ENCODE results near the gene C17orf100.
A peak's percentile ranks its signal among the peaks of the same experiment; 100 is the strongest.

Gene C17orf100

DNA sequence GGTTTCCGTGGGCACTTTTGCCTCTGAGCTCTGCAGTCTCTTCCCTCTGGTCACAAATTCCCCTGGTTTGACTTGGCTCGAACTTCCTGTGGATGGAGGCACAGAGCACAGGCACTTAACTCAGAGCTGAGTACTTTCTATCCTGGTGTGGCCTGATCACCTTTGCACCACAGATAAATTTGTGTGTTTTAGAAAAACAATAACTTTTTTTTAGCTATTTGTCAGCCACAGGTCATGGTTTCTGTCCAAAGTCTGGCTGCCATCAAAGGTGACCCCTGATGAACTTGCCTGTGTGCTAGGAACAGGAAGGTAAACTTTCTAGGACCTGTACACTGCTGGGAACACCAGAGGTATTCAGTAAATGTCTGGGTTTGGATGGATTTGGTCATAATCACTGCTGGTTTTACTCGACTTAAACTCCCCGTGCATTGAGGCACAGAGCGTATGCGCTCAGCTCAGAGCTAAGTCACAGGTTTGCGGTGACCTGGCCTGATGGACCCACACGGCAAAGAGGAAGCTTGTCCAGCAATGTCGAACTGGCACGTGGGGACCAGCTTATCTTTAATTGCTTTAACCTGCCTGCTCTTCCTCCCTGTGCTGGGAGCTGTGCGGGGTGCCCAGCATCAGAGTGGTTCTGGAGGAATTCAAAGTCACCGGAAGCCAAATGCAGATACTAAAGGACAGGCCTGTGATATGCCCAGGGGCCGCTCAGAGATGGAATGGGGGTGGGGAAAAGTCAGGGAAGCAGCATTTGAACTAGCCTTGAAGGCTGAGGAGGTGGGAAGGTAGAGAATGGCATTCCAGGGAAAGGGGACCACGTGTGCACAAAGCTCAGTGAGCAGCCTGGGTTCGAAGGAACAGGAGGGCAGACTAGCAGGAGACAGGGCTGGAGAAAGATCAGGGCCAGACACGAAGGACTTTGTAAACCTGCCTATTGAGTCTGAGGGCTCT, 48.7 kb downstream of the C17orf100 start:
- no peak overlapping the region for H3K4me3 ChIP-seq (replicated peaks; ENCODE audit: low read depth, low read length)
- TF ChIP-seq, protein P1, sequence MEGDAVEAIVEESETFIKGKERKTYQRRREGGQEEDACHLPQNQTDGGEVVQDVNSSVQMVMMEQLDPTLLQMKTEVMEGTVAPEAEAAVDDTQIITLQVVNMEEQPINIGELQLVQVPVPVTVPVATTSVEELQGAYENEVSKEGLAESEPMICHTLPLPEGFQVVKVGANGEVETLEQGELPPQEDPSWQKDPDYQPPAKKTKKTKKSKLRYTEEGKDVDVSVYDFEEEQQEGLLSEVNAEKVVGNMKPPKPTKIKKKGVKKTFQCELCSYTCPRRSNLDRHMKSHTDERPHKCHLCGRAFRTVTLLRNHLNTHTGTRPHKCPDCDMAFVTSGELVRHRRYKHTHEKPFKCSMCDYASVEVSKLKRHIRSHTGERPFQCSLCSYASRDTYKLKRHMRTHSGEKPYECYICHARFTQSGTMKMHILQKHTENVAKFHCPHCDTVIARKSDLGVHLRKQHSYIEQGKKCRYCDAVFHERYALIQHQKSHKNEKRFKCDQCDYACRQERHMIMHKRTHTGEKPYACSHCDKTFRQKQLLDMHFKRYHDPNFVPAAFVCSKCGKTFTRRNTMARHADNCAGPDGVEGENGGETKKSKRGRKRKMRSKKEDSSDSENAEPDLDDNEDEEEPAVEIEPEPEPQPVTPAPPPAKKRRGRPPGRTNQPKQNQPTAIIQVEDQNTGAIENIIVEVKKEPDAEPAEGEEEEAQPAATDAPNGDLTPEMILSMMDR (IDR thresholded peaks at IDR 0.05; ENCODE audit: low read depth, low read length, missing control alignments), result no peak
- no peak for DNase-seq (ENCODE audit: extremely low read depth, low read depth)

DNA sequence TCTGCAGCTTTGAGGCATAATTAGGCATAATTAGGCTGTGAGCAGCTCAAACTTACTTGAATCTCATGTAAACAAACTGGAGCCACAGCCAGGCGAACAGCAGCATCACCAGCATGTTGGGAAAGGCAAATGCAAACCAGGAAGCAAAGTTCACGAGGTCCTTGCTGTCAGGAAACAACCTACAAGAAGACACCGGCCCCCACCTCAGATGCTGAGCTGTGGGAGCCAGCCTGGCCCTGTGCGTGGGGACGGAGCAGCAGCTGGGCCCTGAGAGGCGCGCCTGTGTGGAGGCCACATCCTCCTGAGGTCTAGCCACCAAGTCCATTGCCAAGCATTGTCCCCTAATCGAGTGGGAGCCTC, 49.4 kb downstream of the C17orf100 start:
- no peak overlapping the region for H3K4me3 ChIP-seq (replicated peaks; ENCODE audit: low read depth, low read length)
- no peak for DNase-seq (ENCODE audit: extremely low read depth, low read depth)
- TF ChIP-seq, protein P1 (IDR thresholded peaks at IDR 0.05; ENCODE audit: low read depth, low read length, missing control alignments), result no peak

DNA sequence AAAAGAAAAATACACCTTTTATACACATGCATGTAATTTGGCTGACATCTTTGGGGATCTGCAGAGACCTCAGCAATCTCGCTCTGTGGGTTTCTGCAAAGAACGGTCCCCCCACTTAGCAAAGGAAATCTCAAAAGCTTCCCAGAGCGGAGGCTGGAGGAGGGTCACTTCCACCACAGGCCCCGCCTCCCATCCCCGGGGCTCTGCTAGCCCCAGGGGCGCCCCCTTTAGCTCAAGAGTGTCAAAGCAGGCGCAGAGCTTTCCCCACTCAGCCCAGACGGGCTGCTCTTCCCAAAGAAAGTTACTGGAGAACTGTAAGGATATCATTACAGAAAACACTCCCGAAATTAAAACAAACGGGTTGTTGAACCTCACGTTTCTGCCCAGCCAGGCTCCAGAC, 50.2 kb downstream of the C17orf100 start:
- DNase-seq (ENCODE audit: extremely low read depth, low read depth), result no peak
- TF ChIP-seq, protein P1 (IDR thresholded peaks at IDR 0.05; ENCODE audit: low read depth, low read length, missing control alignments), result peak; percentile 57
- no peak overlapping the region for H3K4me3 ChIP-seq (replicated peaks; ENCODE audit: low read depth, low read length)

DNA sequence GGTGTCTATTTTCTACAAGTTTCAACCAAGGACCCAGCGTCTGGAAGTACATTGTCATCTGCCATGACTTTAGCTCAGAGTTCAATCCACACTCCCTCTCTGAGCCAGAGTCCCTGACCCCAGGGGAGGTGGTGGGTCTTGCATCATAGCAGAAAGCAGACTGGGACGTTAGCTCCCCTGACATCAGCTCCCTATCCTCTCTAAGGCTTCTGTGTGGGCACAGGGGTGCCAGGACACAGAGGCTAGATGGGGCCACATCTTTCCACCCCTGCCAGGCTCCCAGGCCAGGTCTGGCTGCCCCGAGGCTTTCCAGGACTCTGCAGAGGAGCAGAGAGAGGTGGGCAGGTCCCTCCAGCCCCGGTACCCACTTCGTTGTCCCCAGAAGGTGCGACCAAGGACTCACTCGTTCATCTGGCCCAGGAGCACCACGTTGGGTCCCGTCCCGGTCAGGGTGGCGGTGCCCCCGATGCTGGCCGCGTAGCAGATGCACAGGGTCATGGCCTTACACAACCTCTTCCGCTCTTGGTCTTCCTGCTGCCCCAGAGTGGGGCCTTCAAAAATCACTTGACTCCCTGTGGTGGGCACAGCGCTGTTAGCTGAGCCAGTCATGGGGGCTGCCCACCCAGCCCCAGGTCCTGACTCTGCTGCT, 51.1 kb downstream of the C17orf100 start:
- DNase-seq (ENCODE audit: extremely low read depth, low read depth), result no peak
- TF ChIP-seq, protein P1 (IDR thresholded peaks at IDR 0.05; ENCODE audit: low read depth, low read length, missing control alignments), result no peak
- no peak overlapping the region for H3K4me3 ChIP-seq (replicated peaks; ENCODE audit: low read depth, low read length)
